ENCODE measurements around the gene ENPP4.
A peak's percentile ranks its signal among the peaks of the same experiment; 100 is the strongest.
"Not testable (repeated sequence)": the region's sequence is repeated elsewhere in the genome, so short reads cannot be mapped to it uniquely, and the experiment has no call there.

Gene ENPP4, protein sequence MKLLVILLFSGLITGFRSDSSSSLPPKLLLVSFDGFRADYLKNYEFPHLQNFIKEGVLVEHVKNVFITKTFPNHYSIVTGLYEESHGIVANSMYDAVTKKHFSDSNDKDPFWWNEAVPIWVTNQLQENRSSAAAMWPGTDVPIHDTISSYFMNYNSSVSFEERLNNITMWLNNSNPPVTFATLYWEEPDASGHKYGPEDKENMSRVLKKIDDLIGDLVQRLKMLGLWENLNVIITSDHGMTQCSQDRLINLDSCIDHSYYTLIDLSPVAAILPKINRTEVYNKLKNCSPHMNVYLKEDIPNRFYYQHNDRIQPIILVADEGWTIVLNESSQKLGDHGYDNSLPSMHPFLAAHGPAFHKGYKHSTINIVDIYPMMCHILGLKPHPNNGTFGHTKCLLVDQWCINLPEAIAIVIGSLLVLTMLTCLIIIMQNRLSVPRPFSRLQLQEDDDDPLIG

DNA sequence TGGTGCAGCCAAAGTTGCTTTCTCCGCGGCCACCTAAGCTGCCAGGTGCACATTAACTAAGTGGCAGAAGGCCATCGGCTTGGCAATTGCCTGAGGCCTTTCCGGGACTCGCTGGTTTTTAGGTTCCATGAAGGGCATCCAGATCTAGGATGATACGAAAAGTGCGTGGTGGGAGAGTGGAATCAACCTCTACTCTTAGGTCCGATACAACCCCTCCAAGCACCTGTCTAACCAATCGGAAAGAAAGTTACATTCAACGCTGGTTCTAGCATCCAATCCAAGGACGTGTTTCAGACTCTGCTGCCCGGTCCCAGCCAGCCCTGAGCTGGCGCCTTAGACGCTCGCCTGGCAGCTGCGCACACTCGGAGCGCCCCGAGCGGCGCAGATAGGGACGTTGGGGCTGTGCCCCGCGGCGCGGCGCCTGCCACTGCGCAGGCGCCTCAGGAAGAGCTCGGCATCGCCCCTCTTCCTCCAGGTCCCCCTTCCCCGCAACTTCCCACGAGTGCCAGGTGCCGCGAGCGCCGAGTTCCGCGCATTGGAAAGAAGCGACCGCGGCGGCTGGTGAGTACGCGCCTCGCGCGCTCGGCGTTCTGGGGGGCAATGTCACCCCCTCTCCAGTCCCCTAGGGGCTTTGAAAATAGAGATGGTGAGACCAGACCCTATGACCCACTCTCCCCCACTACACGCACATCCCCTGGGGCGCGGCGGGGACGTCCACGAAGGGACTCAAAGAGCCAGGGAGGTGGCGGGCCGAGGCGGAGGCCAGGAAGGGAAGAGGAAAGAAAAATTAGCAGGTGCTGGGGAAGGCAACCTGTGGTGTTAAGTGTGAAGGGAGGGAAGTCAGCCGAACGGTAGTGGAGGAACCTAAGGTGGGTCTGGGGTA is at the start of gene ENPP4:
Gene ENPP4 (plus strand): TSS at position 361 of the 883 bp plus-strand sequence. CDS start 9,595 bp downstream, outside the sequence.
- peak; percentile 80 to 82 for DNase-seq (ENCODE audit: low read depth in 2 of 2)

DNA sequence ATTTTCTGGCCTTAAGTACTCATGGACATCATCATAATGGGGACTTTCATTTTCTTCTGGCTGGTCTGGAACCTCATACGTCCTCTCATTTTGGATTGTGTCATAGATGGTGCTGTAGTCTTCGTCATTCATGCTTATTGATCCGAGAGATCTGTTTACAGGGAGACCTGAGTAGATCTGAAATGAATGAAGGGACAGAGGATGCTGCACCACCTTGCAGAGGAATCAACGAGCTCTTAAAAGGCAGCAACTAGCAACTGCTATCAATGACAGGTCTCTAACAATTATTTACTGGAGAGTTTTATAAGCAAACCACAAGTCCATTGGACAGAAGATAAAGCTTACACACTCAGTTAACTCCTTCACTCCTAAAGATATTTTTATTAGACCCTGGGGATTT is 49.7 kb upstream of the ENPP4 start:
- DNase-seq (ENCODE audit: low read depth in 2 of 2): no peak

DNA sequence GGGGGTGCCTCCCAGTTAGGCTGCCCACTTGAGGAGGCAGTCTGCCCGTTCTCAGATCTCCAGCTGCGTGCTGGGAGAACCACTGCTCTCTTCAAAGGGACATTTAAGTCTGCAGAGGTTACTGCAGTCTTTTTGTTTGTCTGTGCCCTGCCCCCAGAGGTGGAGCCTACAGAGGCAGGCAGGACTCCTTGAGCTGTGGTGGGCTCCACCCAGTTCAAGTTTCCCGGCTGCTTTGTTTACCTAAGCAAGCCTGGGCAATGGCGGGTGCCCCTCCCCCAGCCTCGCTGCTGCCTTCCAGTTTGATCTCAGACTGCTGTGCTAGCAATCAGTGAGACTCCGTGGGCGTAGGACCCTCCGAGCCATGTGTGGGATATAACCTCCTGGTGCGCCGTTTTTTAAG is 44.1 kb upstream of the ENPP4 start:
- DNase-seq (ENCODE audit: low read depth in 2 of 2): not testable (repeated sequence)

DNA sequence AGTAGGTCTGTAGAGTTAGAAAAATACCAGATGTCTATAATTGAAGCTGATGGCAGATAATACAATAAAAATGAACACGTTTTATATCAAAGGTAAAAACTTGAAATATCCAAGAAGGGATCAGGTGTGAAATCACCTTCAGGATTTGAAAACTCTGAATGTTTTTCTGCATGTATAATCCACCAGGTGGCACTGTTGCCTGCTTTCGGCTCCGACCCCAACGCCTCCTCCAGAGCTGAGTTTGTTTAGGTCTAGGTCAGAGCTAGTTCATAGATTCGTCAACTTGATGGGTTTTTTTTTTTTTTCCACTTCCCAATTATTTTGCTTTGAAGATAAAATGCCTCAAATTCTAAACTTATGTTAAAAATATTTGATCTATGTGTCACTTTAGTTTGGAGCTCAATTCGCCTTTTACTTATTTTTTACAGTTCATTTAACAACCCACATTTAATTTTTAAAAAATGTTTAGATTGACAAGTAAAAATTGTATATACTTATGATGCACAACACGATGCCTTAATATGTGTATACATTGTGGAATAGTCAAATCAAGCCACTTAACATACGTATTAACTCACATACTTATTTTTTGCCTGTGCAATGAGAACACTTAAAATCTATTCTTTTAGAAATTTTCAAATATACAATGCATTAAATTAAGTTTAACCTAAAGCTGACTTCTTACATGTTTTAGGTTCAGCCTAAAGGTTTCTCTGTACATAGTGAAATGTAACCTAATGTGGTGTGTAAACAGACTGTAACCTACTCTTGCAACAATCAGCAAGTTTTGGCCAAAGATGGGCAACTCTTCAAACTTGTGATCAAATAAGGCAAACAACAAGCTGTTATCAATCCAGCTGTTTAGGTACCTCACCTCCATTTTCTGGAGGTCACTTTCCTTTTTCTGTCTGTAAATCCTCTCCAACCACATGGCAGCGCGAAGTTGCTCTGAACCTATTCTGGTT is 39.4 kb upstream of the ENPP4 start:
- peak; percentile 4 to 27 for DNase-seq (ENCODE audit: low read depth in 2 of 2)

DNA sequence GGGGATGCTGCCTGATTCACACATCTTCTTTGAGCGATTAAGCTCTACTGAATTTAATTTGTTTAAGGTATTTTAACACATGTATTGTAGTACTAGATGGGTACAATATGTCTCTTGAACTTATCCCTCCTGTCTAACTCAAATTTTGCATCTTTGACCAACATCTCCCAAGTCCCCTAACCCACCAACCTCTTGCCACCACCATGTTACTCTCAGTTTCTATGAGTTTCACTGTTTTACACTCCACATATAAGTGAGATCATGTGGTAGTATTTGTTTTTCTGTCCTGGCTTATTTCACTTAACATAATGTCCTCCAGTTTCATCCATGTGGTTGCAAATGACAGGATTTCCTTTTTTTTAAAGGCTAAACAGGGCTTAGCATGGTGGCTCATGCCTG is 38.7 kb upstream of the ENPP4 start:
- DNase-seq (ENCODE audit: low read depth in 2 of 2): no peak

DNA sequence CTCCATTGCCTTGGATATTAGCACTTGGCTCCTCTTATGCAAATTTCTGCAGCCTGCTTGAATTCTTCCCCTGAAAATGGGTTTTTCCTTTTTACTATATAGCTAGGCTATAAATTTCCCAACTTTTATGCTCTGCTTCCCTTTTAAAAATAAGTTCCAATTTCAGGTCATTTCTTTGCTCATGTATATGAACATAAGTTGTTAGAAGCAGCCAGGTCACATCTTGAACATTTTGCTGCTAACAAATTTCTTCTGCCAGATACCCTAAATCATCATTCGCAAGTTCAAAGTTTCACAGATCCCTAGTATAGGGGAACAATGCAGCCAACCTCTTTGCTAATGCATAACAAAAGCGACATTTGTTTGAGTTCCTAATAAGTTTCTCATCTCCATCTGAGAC is 34.5 kb upstream of the ENPP4 start:
- no peak for DNase-seq (ENCODE audit: low read depth in 2 of 2)

DNA sequence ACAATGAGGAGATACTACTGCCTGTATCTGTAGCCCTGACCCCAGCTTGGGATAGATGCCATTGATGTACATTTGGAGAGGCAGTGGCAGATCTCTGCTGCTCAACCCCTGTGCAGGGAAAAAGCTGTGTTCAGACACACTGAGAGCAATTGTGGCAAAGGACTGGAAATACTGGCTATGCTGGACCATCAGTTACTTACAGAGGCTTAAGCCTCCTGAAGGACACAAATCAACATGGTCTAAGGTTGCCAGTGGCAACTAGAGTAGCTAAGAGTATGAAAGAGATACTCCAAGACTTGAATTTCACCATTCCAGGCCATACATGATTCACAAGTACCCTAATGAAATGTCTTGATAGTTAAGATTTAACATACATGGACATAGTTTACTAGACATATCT is 32.4 kb upstream of the ENPP4 start:
- no peak for DNase-seq (ENCODE audit: low read depth in 2 of 2)

DNA sequence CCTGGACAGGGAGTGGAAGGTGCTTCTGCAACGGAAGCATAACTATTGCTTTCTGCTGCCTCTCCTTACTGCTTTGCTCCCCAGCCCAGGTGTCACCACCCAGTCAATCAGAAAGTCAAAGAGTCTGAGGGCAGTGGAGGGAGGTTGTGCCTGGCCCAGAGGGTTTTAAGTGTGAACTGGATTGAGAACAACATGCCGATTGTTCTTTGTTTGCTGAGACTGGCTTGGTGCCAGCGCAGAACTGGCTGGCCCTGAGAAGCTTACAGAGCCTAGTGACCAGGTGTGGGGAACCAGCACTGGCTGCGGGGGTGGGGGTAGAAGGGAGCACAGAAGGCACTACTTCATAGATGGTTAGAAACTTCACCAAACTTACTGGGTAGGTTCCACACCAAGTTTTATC is 31.1 kb upstream of the ENPP4 start:
- DNase-seq (ENCODE audit: low read depth in 2 of 2): no peak

DNA sequence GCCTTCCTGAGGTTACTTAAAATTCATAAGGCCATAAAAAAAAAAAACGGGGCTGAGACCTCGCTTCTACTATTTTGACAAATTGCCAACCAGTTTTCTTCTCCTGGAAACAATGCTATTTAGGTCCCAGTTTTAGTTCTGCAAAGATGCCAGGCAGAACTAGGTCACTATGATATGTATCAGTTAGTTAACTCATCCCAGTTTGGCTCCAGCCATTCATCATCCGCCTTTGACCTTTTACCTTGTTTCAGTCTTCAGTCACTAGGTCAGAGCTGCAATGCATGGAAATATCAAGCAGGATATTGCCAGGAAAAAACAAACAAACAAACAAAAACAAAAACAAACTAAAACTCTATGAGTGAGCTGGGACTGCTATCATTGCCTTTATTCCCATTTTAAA is 29.8 kb upstream of the ENPP4 start:
- no peak for DNase-seq (ENCODE audit: low read depth in 2 of 2)

DNA sequence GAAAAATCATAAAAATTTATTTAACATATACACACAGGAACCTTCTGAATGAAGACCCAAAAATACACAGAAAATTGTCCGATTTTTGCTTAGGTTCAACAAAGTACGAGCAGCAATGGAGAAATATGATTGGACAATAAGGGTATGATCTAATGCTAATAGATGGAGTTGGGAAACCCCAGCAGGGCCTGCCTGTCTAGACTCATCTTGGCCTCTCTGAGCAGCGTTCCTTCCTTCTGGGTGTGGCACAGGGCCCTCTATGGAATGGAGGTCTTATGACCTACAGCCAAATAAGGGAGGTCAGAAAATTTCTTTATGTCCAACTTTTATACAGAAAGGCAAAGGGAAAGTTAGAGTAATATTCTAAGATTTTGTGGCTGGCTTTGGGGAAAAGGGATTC is 27.7 kb upstream of the ENPP4 start:
- DNase-seq (ENCODE audit: low read depth in 2 of 2): no peak

DNA sequence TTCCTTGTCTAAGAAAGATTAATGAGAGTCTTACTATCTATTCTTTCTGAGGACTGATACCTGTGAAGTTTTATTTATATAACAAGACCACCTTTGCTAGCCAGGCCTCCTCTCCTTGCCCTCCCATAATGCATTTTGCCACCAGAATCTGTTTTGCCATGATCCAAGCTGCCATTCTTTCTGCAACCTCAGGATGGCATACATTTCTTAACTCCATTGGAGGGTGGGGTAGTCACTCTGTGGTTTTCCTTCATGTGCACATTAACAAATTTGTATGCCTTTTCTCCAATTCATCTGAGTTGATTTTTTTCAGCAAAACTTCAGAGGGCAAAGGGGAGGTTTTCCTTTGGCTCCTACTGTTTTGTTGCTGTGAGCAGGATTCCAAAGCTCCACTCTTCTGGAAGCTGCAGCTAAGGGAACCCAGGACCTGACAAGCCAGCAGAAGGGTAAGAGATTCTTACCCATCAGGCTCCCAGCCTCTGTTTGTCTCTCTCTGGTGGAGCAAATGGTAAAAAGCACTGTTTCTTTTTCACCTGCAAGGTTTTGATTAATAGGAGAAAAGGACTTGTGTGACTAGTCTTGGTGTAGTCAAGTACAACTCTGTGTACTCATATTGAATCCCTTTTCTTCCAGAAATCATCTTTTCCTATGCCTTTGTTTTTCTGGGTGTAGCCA is 26.2 kb upstream of the ENPP4 start:
- no peak for DNase-seq (ENCODE audit: low read depth in 2 of 2)

DNA sequence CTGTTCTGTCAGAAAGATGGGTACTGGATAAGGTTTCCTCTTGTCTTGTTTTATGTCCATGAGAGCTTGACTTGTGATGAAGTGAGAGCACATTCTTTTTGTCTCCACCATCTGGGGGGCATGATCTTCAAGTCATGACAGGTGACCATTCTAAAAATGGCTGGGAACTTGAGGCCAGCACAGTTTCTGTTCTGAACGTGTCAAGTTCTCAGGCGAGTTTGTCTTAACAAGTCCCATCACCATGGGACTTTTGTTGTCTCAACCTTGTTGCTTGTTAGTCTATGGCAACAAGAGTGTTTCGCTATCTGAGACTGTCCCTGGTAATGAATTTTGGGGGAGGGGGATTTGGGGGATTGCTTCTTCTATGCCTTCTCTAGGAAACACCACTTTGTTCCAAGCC is 25.6 kb upstream of the ENPP4 start:
- DNase-seq (ENCODE audit: low read depth in 2 of 2): no peak

DNA sequence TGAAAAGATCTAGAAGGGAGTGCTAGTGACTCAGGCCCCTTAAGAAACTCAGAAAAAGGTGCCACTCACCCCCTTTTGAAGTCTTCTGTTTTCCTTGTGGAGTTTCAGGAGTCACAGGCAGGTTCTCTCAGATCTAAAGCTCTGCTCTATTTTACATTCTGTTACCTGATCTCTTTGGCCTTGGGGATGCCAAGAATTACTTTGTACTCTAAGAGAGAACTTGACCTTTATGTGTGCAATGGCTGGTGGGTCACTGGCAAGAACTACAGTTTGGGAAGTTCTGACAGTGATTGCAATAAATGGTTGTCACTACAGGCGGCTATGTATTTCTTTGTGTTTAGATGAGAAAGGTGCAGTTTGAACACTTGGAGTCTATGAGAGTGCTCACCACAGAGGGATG is 24.2 kb upstream of the ENPP4 start:
- no peak for DNase-seq (ENCODE audit: low read depth in 2 of 2)

DNA sequence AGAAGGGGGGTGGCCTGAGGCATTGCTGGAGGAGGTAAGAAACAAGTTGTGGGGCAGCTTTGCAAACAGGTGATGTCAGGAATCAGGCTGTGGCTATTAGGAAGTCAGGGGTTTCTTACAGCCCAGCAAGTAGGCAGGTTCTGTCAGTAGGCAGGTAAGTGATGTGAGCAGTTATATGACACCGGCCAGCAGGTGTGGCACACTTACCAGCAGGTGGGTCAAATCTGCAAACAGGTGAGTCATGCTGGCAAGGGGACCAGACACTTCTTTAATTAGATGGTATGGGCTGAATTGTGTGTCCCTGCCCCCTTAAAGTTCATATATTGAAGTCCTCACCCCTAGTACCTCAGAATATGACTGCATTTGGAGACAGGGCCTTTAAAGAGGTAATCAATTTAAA is 16.4 kb upstream of the ENPP4 start:
- DNase-seq (ENCODE audit: low read depth in 2 of 2): no peak

DNA sequence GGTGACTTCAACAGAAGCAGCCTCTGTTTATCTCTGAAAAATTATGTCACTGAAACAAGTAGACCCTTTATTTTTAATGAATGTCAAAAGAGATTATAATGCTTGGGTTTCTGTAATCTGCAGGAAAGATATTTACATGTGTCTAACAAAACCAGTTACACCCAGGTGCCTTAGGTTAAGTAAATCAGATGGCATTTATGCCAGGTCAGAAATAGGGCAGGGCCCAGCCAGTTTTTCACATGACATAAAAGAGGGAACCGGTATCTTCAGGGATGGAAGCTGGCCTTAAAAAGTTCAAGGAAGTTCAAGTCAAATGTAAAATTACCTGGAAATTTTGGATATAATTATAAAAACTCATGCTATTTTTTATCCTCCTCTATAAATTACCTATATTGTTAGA is 14.2 kb upstream of the ENPP4 start:
- DNase-seq (ENCODE audit: low read depth in 2 of 2): no peak

DNA sequence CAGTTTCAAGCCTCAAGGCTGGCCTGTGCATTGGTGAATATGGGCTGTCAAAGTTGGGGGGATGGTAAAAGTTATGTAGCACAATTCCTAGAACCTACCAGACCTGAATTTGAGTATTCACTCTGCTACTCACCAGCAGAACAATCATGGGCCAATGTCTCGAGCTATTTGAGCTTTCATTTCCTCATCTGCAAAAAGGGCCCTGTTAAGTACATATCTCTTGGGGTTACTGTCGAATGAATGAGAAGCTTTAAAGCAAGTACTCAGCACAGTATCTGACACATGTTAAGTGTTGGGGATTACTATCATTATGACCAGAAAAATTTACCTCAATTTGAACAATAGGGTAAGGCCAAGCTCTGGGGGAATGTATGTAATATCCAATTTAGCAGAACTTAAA is 13.5 kb upstream of the ENPP4 start:
- DNase-seq (ENCODE audit: low read depth in 2 of 2): no peak

DNA sequence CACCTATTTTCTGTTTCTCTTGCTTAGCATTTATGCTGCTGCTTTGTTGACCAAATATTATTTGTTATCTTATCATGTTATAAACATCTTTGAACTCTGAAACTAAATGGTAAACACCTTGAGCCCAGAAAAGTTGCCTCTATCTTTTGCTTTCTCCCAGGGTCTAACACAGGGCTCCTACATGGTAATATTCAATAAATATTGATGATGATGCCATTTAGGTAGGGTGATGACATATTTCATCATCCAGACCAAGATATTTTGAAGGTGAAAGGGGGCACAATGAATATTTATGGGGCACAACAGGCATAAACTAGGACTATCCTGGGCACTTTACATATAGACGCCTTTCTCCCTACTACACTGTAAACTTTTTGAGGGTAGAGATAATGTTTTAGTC is 11.6 kb upstream of the ENPP4 start:
- DNase-seq (ENCODE audit: low read depth in 2 of 2): no peak

DNA sequence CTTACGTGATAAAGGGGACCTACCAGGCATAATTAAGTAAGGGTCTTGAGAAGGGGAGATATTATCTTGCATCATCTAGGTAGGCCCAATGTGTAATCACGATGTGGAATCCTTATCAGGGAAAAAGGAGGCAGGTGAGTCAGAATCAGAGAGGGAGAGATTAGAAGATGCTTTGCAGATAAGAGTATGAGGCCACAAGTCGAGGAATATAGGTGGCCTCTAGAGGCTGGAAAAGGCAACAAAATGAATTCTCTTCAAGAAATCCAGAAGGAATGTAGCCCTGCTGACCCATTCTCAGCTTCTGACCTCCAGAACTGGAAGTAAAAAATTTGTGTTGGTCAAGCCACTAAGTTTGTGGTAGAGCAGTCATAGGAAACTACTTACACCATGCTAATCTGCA is 11.0 kb upstream of the ENPP4 start:
- DNase-seq (ENCODE audit: low read depth in 2 of 2): no peak

DNA sequence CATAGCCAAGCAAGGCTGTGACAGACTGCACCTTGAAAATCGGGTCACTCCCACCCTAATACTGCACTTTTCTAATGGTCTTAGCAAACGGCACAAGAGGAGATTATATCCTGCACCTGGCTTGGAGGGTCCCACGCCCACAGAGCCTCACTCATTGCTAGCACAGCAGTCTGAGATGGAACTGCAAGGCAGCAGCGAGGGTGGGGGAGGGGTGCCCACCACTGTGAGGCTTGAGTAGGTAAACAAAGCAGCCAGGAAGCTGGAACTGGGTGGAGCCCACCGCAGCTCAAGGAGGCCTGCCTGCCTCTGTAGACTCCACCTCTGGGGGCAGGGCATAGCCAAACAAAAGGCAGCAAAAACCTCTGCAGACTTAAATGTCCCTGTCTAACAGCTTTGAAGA is 10.1 kb upstream of the ENPP4 start:
- not testable (repeated sequence) for DNase-seq (ENCODE audit: low read depth in 2 of 2)

DNA sequence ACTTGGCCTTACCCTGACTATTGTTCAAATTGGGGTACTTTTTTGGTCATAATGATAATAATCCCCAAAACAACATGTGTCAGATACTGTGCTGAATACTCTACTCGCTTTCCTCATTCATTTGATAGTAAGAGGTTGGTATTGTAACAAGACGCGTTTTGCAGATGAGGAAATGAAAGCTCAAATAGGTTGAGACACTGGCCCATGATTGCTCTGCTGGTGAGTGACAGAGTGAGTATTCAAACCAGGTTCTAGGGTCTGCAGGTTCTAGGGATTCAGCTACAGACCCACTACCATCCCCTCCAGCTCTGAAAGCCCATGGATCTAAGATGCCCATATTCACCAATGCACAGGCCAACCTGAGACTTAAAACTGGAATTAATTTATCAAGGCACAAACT is 1.3 kb upstream of the ENPP4 start:
- DNase-seq (ENCODE audit: low read depth in 2 of 2): no peak

DNA sequence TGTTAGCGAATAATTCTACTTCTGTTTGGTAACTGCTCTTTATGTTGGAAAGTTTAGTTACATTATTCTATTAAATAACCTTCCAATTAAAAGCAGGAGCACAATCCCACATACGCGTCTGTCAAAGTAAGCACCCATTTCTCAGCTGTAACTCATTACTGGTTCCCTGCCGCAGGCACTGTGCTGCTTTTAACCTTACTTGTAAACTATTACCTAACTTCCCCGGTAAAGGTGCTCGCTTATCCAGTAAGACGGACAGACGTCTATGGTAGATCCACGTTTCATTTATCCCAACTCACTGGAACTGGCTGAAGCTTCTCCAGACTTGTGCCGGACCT is 529 bp upstream of the ENPP4 start:
- no peak for DNase-seq (ENCODE audit: low read depth in 2 of 2)
